Left forelimb (tissue), 1 donor: ENCODE measurements around the gene CPEB2.

Experiments
- DNase-seq: peaks from one replicate; pipeline ENCODE4 v3.0.0-alpha.2; 2018; ENCODE audit warnings: low spot score

CPEB2 gene

DNA sequence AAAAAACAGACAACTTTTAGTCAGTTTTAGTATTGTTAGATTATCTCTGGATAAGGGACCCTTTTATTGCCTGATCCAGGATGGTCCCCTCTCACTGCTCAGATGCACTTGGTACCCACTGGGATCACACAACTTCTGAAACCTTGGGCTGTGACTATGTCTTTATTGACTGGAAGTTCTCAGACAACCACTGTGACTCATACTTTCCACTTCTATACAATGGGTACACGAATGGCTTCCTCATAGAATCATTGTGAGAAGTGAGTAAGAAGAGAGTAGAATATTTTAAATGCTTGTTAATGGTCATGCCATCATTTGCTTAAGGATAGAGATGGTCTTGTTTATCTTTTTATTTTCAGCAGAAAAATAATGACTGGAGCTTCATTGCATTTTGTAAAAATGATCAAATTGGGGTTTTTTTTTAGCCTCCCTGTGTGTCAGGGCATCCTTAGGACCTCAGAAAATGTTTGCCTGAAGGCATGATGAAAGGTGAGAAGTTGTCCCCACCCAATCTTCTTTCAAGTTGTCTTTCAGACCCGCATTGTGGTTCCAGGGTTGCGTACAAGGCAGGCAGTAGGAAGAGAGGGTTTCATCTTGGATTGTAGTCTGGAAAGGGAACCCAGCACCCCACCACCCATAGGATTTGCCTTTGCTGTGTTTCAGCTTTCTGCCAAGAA, 115.1 kb downstream of the CPEB2 start:
- DNase-seq = no peak

DNA sequence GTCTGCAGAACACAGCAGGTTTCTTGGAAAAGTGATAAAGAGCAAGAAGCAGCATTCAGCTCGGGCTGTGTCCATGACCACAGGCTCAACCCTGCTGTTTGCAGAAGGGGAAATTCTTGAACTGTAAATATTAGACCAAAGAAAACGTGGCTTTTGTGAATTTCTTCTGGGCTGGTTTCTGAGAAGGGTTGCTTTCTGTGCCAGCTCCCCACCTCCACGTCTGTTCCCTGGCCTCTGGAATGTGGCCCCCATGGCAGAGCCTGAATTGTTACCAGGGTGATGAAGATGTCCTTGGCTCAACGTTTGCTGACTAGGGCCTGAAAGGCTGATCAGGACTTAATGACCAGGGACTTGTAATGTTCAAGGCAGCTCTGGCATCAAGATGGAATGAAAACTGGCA, 116.0 kb downstream of the CPEB2 start:
- no peak for DNase-seq
